ENCODE data around the gene DDHD1.

DNA sequence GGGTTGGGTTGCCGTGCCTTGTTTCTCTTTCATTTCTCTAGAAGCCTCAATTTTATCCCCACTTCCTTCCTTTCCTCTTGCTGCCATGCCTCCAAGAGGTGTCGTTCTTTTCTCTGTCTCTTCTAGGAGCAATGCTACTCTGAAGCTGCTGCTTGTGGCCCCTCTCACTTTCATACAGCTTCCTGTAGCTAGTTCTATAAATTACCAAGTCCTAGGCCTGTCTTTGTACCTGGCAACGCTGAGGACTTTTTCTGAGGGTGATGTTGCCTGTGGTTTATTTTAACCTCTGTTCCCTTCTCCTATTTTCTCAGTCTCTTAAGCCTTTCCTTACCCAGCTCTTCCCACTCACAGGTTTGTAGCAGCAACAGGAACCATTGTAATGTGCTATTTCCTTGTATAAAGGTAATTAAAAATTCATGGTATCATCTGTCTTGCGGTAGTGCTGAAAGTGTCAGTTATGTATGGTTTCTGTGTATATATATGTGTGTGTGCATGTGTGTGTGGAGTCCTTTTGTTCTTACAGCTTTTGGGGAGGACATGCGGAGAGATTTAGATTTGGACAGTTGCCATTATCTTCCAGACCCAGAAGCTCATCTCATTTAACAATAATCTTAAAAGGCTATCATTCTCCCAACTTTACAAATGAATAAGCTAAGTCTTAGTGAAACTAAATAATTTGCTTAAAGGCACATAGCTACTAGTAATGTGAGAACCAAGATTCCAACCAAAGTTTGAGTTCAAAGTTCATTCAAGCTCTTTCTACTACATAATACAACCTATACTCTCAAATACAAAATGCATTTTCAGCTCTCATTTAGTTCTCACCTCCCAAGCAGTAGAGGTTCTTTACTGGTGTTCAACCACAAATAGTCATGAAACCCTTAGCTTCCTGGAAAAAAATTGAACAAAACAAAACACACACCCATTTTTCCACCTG, 43.8 kb downstream of the DDHD1 start:
- TF ChIP-seq POLR2A (IDR thresholded peaks at IDR 0.05; ENCODE audit: low read length) (no peak), GATA1 (IDR thresholded peaks at IDR 0.05; ENCODE audit: low read depth, low read length) (no peak)
